Glutamatergic neuron (in vitro differentiated cells): ENCODE measurements around the gene AP4M1. TPM values are rescaled to one million over a fixed set of nuclear protein-coding genes. Genes with fewer than 3 reads are reported as not detected.
A peak's percentile ranks its signal among the peaks of the same experiment; 100 is the strongest.

Experiments used
- DNase-seq: peaks from one replicate; pipeline ENCODE4 v3.0.0; 2022
- H3K27ac Mint-ChIP-seq: one replicate; pipeline ENCODE4 v1.8.0; 2020; ENCODE audit warnings: mild to moderate bottlenecking, mixed read lengths, inconsistent platforms; ENCODE audit not compliant: unreplicated experiment
- H3K27me3 Mint-ChIP-seq: one replicate; pipeline ENCODE4 v1.8.0; 2020; ENCODE audit warnings: mild to moderate bottlenecking, moderate library complexity, mixed read lengths, inconsistent platforms; ENCODE audit not compliant: unreplicated experiment
- H3K36me3 Mint-ChIP-seq: one replicate; pipeline ENCODE4 v1.8.0; 2020; ENCODE audit warnings: mild to moderate bottlenecking, mixed read lengths, inconsistent platforms; ENCODE audit not compliant: unreplicated experiment
- H3K4me1 Mint-ChIP-seq: one replicate; pipeline ENCODE4 v1.8.0; 2020; ENCODE audit warnings: mild to moderate bottlenecking, low read depth, mixed read lengths, inconsistent platforms; ENCODE audit not compliant: unreplicated experiment
- H3K4me3 Mint-ChIP-seq: one replicate; pipeline ENCODE4 v1.8.0; 2020; ENCODE audit warnings: mild to moderate bottlenecking, mixed read lengths, inconsistent platforms; ENCODE audit not compliant: unreplicated experiment
- H3K9me3 Mint-ChIP-seq: one replicate; pipeline ENCODE4 v1.8.0; 2020; ENCODE audit warnings: mild to moderate bottlenecking, moderate library complexity, mixed read lengths, inconsistent platforms; ENCODE audit not compliant: unreplicated experiment
- CTCF ChIP-seq: fragments of 200-600 bp; sonication (generic); IDR thresholded peaks from one replicate; pipeline ENCODE4 v1.5.0; 2021; ENCODE audit not compliant: partially characterized antibody, unreplicated experiment
- total RNA-seq: library from RNA; stranded (reverse); fragmentation: NEBNext Ultra II Directional; extraction: Animal tissue kit (Norgen Biotek cat#: 25700); gene quantifications from one replicate; pipeline ENCODE4 v1.2.1, GENCODE V29; 2021; ENCODE audit not compliant: unreplicated experiment

The AP4M1 gene
- total RNA-seq, 1 donor from 2014 or later = 25.9 TPM

GRCh38 chr7:100085515-100085914 is 15.9 kb upstream of the AP4M1 start:
- no peak for DNase-seq
- Mint-ChIP-seq H3K4me1 (peaks cover 7% of the 10 kb centered on the region), H3K36me3 (no peaks in the 10 kb centered on the region), H3K27me3 (peaks cover 12% of the 10 kb centered on the region), H3K9me3 (peaks cover 15% of the 10 kb centered on the region), H3K27ac (no peak overlapping the region), H3K4me3 (no peak overlapping the region)
- no peak for TF ChIP-seq CTCF

GRCh38 chr7:100087055-100087750 is 14.2 kb upstream of the AP4M1 start:
- H3K36me3 Mint-ChIP-seq = no peaks in the 10 kb centered on the region
- peaks cover 14% of the 10 kb centered on the region for H3K9me3 Mint-ChIP-seq
- no peak for TF ChIP-seq CTCF
- H3K4me3 Mint-ChIP-seq = peak overlapping the region; percentile 63
- peaks cover 7% of the 10 kb centered on the region for H3K4me1 Mint-ChIP-seq
- no peak for DNase-seq
- peak overlapping the region; percentile 7 for H3K27ac Mint-ChIP-seq
- H3K27me3 Mint-ChIP-seq = peaks cover 14% of the 10 kb centered on the region

- no peaks in the 10 kb centered on the region for H3K36me3 Mint-ChIP-seq
Measured at GRCh38 chr7:100088095-100088620, 13.3 kb upstream of the AP4M1 start.

GRCh38 chr7:100088621-100089457 is 12.6 kb upstream of the AP4M1 start, which contains the start of gene COPS6:
TSS of gene COPS6 (plus strand) at chr7:100088969. CDS start at chr7:100088991, 22 bp downstream.
- Mint-ChIP-seq H3K4me1 (peaks cover 14% of the 10 kb centered on the region), H3K4me3 (peak within 1 kb of the TSS; percentile 94), H3K27me3 (peaks cover 10% of the 10 kb centered on the region), H3K27ac (peak within 1 kb of the TSS; percentile 90), H3K36me3 (no peaks in the 10 kb centered on the region), H3K9me3 (peaks cover 10% of the 10 kb centered on the region)
- peak; percentile 92 for DNase-seq
- TF ChIP-seq CTCF = no peak

More at GRCh38 chr7:100088095-100088620, 13.3 kb upstream of the AP4M1 start:
- H3K9me3 Mint-ChIP-seq = peaks cover 10% of the 10 kb centered on the region
- H3K27ac Mint-ChIP-seq = peak overlapping the region; percentile 90
- no peak for TF ChIP-seq CTCF
- peaks cover 10% of the 10 kb centered on the region for H3K27me3 Mint-ChIP-seq
- H3K4me3 Mint-ChIP-seq = peak overlapping the region; percentile 94
- DNase-seq = no peak
- H3K4me1 Mint-ChIP-seq = peaks cover 9% of the 10 kb centered on the region
